Spleen (tissue), 11 donors: ENCODE measurements around the gene CASQ2. TPM values are rescaled to one million over a fixed set of nuclear protein-coding genes. Genes with fewer than 3 reads are reported as not detected.

Experiments
- DNase-seq: peaks from one replicate; pipeline ENCODE4 v3.0.0-alpha.2; 2020
- H3K27ac ChIP-seq, 8 donors: fragments of 200-600 bp; sonication (generic) in 7 of 8; 1 replicate in 4 of 8; 2 replicates in 4 of 8; pipeline versions ENCODE4 v1.5.0 to v1.8.0; 2016 to 2021; ENCODE audit warnings: inconsistent platforms in 4 of 8, mild to moderate bottlenecking in 4 of 8, moderate library complexity in 1 of 8
- H3K27me3 ChIP-seq, 7 donors: fragments of 200-600 bp; sonication (generic) in 6 of 7; replicated peaks in 1 of 7; 1 replicate in 4 of 7; 2 replicates in 3 of 7; pipeline versions ENCODE4 v1.5.0 to v1.8.0; 2016 to 2021; ENCODE audit warnings: inconsistent platforms in 3 of 7, mild to moderate bottlenecking in 1 of 7
- H3K36me3 ChIP-seq, 6 donors: fragments of 200-600 bp; sonication (generic) in 5 of 6; 1 replicate in 4 of 6; 2 replicates in 2 of 6; pipeline versions ENCODE4 v1.5.0 to v1.8.0; 2016 to 2021; ENCODE audit warnings: inconsistent platforms in 2 of 6
- H3K4me1 ChIP-seq, 6 donors: fragments of 200-600 bp; sonication (generic) in 5 of 6; 1 replicate in 3 of 6; 2 replicates in 3 of 6; pipeline versions ENCODE4 v1.5.0 to v1.8.0; 2016 to 2021; ENCODE audit warnings: inconsistent platforms in 3 of 6
- H3K4me3 ChIP-seq, 8 donors: fragments of 200-600 bp; sonication (generic) in 7 of 8; 1 replicate in 4 of 8; 2 replicates in 4 of 8; pipeline versions ENCODE4 v1.5.0 to v1.8.0; 2016 to 2021; ENCODE audit warnings: inconsistent platforms in 4 of 8, mild to moderate bottlenecking in 4 of 8, moderate library complexity in 2 of 8
- H3K9me3 ChIP-seq, 8 donors: fragments of 200-600 bp; sonication (generic) in 7 of 8; 1 replicate in 4 of 8; 2 replicates in 4 of 8; pipeline versions ENCODE4 v1.5.0 to v1.8.0; 2016 to 2021; ENCODE audit warnings: inconsistent platforms in 4 of 8
- CTCF ChIP-seq, 11 experiments: fragments of 200-600 bp in 7 of 11; fragments of 450-650 bp in 4 of 11; sonication (generic) in 4 of 11; IDR thresholded peaks in 8 of 11; conservative IDR thresholded peaks in 3 of 11; 1 replicate in 7 of 11; 2 replicates in 4 of 11; pipeline versions ENCODE4 v1.4.0 to v1.8.0; 2016 to 2021; ENCODE audit warnings: antibody characterized with exemption in 11 of 11, inconsistent platforms in 4 of 11, mild to moderate bottlenecking in 1 of 11
- POLR2A ChIP-seq, 3 donors: fragments of 450-650 bp; IDR thresholded peaks; one replicate each; pipeline ENCODE4 v1.5.1; 2017; ENCODE audit warnings: antibody characterized with exemption in 3 of 3, mild to moderate bottlenecking in 1 of 3
- POLR2AphosphoS5 ChIP-seq, 3 donors: sonication (generic); formaldehyde crosslinking; IDR thresholded peaks; one replicate each; pipeline ENCODE4 v1.5.1; 2017; ENCODE audit warnings: antibody characterized with exemption in 3 of 3
- WGBS, 5 donors: extraction: QIAGEN DNeasy Blood & Tissue Kit in 3 of 5; methylation state at CpG; one replicate each; pipeline versions ENCODE4 v1.1.5 to v1.1.7; 2013 to 2018; 5-methylcytosine and 5-hydroxymethylcytosine counted together
- intact Hi-C: fragments of 100-400 bp; cut with DNase I; formaldehyde crosslinking; loops from one replicate; pipeline ENCODE4 v1.15.0; 2023; ENCODE audit warnings: low total_unique reads
- polyA plus RNA-seq, 3 donors: library from polyadenylated mRNA; stranded (reverse); fragments of 200-250 nt; gene quantifications; one replicate each; pipeline ENCODE4 v1.2.1, GENCODE V29; 2013
- total RNA-seq, 7 donors: library from RNA; depleted of rRNA in 3 of 7; stranded (reverse); fragments of >200 nt in 3 of 7; fragmentation: NEBNext Ultra II Directional in 4 of 7; extraction: Animal tissue kit (Norgen Biotek cat#: 25700) in 4 of 7; gene quantifications; one replicate each; pipeline versions ENCODE4 v1.1.0 to v1.2.1, GENCODE V29; 2016 to 2021
- donor health status: healthy with polysubstance abuse.
- donor health status: DM: no; HTN: no; CAD: no; lungs with moderate emphysema.
- donor health status: DM: no; HTN: no; CAD: no.
- donor health status: Bipolar disorder and iron deficiency.
- donor health status: healthy.
- donor health status: DM: no; HTN: no; CAD: no.
- donor health status: DM: yes; HTN: yes; CAD: no.

The CASQ2 gene
- total and polyA plus RNA-seq, 10 donors, result 0.24 to 0.93 (median 0.51) TPM

GRCh38 chr1:115796897-115797296 lies 28.4 kb upstream of the CASQ2 start:
- peaks cover 0 to 40% (median 2%) of the 10 kb centered on the region in 7 donors for H3K27me3 ChIP-seq
- no peaks in the 10 kb centered on the region for H3K4me1 ChIP-seq
- TF ChIP-seq POLR2AphosphoS5 (IDR thresholded peaks at IDR 0.05), result no peak
- no peak for TF ChIP-seq CTCF (IDR thresholded peaks at IDR 0.05 in 8 of 11, conservative IDR thresholded peaks at IDR 0.05 in 3 of 11)
- no peak for TF ChIP-seq POLR2A (IDR thresholded peaks at IDR 0.05)
- WGBS, 5 donors, result 69 to 72% (median 71%) methylated on average over 5 of the region's 5 CpGs
- no peak overlapping the region for H3K4me3 ChIP-seq
- DNase-seq, result no peak
- intact Hi-C loops, result no loop called here
- no peaks in the 10 kb centered on the region for H3K36me3 ChIP-seq
- no peaks in the 10 kb centered on the region for H3K9me3 ChIP-seq
- H3K27ac ChIP-seq, result no peak overlapping the region

GRCh38 chr1:115796036-115796435 lies 27.5 kb upstream of the CASQ2 start:
- intact Hi-C loops, result no loop called here
- peaks cover 0 to 40% (median 2%) of the 10 kb centered on the region in 7 donors for H3K27me3 ChIP-seq
- WGBS, 5 donors, result 77 to 90% (median 86%) methylated on average over 6 of the region's 6 CpGs
- H3K36me3 ChIP-seq, result no peaks in the 10 kb centered on the region
- H3K27ac ChIP-seq, result no peak overlapping the region
- no peak for DNase-seq
- no peaks in the 10 kb centered on the region for H3K9me3 ChIP-seq
- TF ChIP-seq CTCF (IDR thresholded peaks at IDR 0.05 in 8 of 11, conservative IDR thresholded peaks at IDR 0.05 in 3 of 11) (no peak), POLR2A (IDR thresholded peaks at IDR 0.05) (no peak)
- no peaks in the 10 kb centered on the region for H3K4me1 ChIP-seq
- H3K4me3 ChIP-seq, result no peak overlapping the region

- no peaks in the 10 kb centered on the region for H3K4me1 ChIP-seq
- H3K27me3 ChIP-seq, result peaks cover 0 to 40% (median 2%) of the 10 kb centered on the region in 7 donors
- H3K4me3 ChIP-seq, result no peak overlapping the region
- H3K9me3 ChIP-seq, result no peaks in the 10 kb centered on the region
- DNase-seq, result no peak
- TF ChIP-seq CTCF (IDR thresholded peaks at IDR 0.05 in 8 of 11, conservative IDR thresholded peaks at IDR 0.05 in 3 of 11) (no peak), POLR2AphosphoS5 (IDR thresholded peaks at IDR 0.05) (no peak), POLR2A (IDR thresholded peaks at IDR 0.05) (no peak)
- WGBS, 5 donors, result 68 to 77% (median 72%) methylated on average over 4 of the region's 4 CpGs
- intact Hi-C loops, result no loop called here
- H3K36me3 ChIP-seq, result no peaks in the 10 kb centered on the region
- H3K27ac ChIP-seq, result no peak overlapping the region
Observed at GRCh38 chr1:115794976-115795639, 26.6 kb upstream of the CASQ2 start.

- 28 to 54% (median 31%) methylated on average over 9 of the region's 9 CpGs for WGBS, 5 donors
- TF ChIP-seq POLR2AphosphoS5 (IDR thresholded peaks at IDR 0.05) (no peak), POLR2A (IDR thresholded peaks at IDR 0.05) (no peak), CTCF (IDR thresholded peaks at IDR 0.05 in 8 of 11, conservative IDR thresholded peaks at IDR 0.05 in 3 of 11) (no peak)
- no peak overlapping the region for H3K4me3 ChIP-seq
- intact Hi-C loops, result no loop called here
- peaks cover 0 to 2% (median 0%) of the 10 kb centered on the region in 8 donors for H3K9me3 ChIP-seq
- H3K27me3 ChIP-seq, result peaks cover 0 to 40% (median 2%) of the 10 kb centered on the region in 7 donors
- no peak for DNase-seq
- H3K36me3 ChIP-seq, result no peaks in the 10 kb centered on the region
- no peaks in the 10 kb centered on the region for H3K4me1 ChIP-seq
- H3K27ac ChIP-seq, result no peak overlapping the region
Observed at GRCh38 chr1:115793162-115793561, 24.6 kb upstream of the CASQ2 start.
